ENCODE results near the gene SLC2A8. TPM values are rescaled to one million over a fixed set of nuclear protein-coding genes. Genes with fewer than 3 reads are reported as not detected.

SLC2A8 gene
- total and polyA plus RNA-seq, 9 donors, result 6.2 to 21.2 (median 17.8) TPM

- Histone ChIP-seq H3K4me1 (ENCODE audit: insufficient read depth) (peaks cover 5% of the 10 kb centered on the region), H3K9me3 (no peaks in the 10 kb centered on the region), H3K4me3 (no peak overlapping the region), H3K27ac (no peak overlapping the region), H3K27me3 (no peaks in the 10 kb centered on the region), H3K36me3 (no peaks in the 10 kb centered on the region)
- TF ChIP-seq CTCF (IDR thresholded peaks at IDR 0.05), result no peak
- TF ChIP-seq EP300 (IDR thresholded peaks at IDR 0.05), result no peak
- no peak for TF ChIP-seq POLR2A (IDR thresholded peaks at IDR 0.05)
- intact Hi-C loops (cut with DNase I), result loop anchor here in 1 of 4 donors (2.0 to 10.0 kb wide), 2 partner anchors 49 to 171 kb away; no protein-coding TSS in a partner anchor
- DNase-seq, result no peak
- 83 to 87% (median 85%) methylated on average over 7 of the region's 7 CpGs for WGBS, 3 donors
Measured at GRCh38 chr9:127395497-127396252, 1.3 kb upstream of the SLC2A8 start.

GRCh38 chr9:127396253-127396807 is 639 bp upstream of the SLC2A8 start:
- Histone ChIP-seq H3K27ac (no peak overlapping the region), H3K36me3 (no peaks in the 10 kb centered on the region), H3K9me3 (no peaks in the 10 kb centered on the region), H3K4me3 (peak overlapping the region; percentile 49), H3K4me1 (ENCODE audit: insufficient read depth) (peaks cover 5% of the 10 kb centered on the region), H3K27me3 (no peaks in the 10 kb centered on the region)
- intact Hi-C loops (cut with DNase I), result loop anchor here in 1 of 4 donors (2.0 to 10.0 kb wide), 2 partner anchors 48 to 172 kb away; no protein-coding TSS in a partner anchor
- TF ChIP-seq CTCF (IDR thresholded peaks at IDR 0.05) (no peak), EP300 (IDR thresholded peaks at IDR 0.05) (no peak), POLR2A (IDR thresholded peaks at IDR 0.05) (peak; percentile 30)
- DNase-seq, result no peak
- WGBS, 3 donors, result 3 to 6% (median 3%) methylated on average over 25 to 27 of the region's 27 CpGs

GRCh38 chr9:127397646-127398274 is 791 bp downstream of the SLC2A8 start:
- H3K36me3 ChIP-seq, result no peaks in the 10 kb centered on the region
- H3K27me3 ChIP-seq, result no peaks in the 10 kb centered on the region
- no peaks in the 10 kb centered on the region for H3K9me3 ChIP-seq
- intact Hi-C loops (cut with DNase I), result loop anchor here in 1 of 4 donors (2.0 to 10.0 kb wide), 2 partner anchors 47 to 173 kb away; no protein-coding TSS in a partner anchor
- H3K27ac ChIP-seq, result peak overlapping the region; percentile 57 to 79
- H3K4me1 ChIP-seq (ENCODE audit: insufficient read depth), result peaks cover 5% of the 10 kb centered on the region
- peak overlapping the region; percentile 69 for H3K4me3 ChIP-seq
- 0 to 2% (median 1%) methylated on average over 16 to 55 of the region's 55 CpGs for WGBS, 3 donors
- TF ChIP-seq POLR2A (IDR thresholded peaks at IDR 0.05) (no peak), CTCF (IDR thresholded peaks at IDR 0.05) (peak in 1 of 3 donors; percentile 25), EP300 (IDR thresholded peaks at IDR 0.05) (no peak)
- peak; percentile 39 to 75 (median 57) for DNase-seq

GRCh38 chr9:127398275-127398647 is 1.3 kb downstream of the SLC2A8 start:
- Histone ChIP-seq H3K9me3 (no peaks in the 10 kb centered on the region), H3K27ac (peak overlapping the region in 1 of 2 donors; percentile 79), H3K4me1 (ENCODE audit: insufficient read depth) (peaks cover 5% of the 10 kb centered on the region), H3K27me3 (no peaks in the 10 kb centered on the region), H3K4me3 (peak overlapping the region; percentile 69), H3K36me3 (no peaks in the 10 kb centered on the region)
- intact Hi-C loops (cut with DNase I), result loop anchor here in 1 of 4 donors (10.0 kb wide), 1 partner anchor 47 kb away; no protein-coding TSS in a partner anchor
- DNase-seq, result no peak
- TF ChIP-seq CTCF (IDR thresholded peaks at IDR 0.05) (no peak), POLR2A (IDR thresholded peaks at IDR 0.05) (no peak), EP300 (IDR thresholded peaks at IDR 0.05) (no peak)
- 45 to 50% (median 45%) methylated on average over 5 of the region's 5 CpGs for WGBS, 3 donors

Data from ovary (tissue), 9 donors.